GM21367 (cell line): ENCODE results near the gene PROCR.
"Not testable (repeated sequence)": the region's sequence is repeated elsewhere in the genome, so short reads cannot be mapped to it uniquely, and the experiment has no call there.

Source experiments
- ATAC-seq: cut with Tn5 transposase; IDR thresholded peaks from one replicate; pipeline ENCODE4 v1.9.1; 2021; ENCODE audit not compliant: unreplicated experiment

Gene PROCR

GRCh38 chr20:35164531-35164930 is 7.3 kb upstream of the PROCR start:
- ATAC-seq, result not testable (repeated sequence)

GRCh38 chr20:35165221-35166185 is 6.4 kb upstream of the PROCR start:
- no peak for ATAC-seq

- no peak for ATAC-seq
These were observed 5.5 kb upstream of the PROCR start for GRCh38 chr20:35166242-35166830.

GRCh38 chr20:35167787-35168186 is 4.1 kb upstream of the PROCR start:
- no peak for ATAC-seq

- ATAC-seq, result not testable (repeated sequence)
These were observed 3.0 kb upstream of the PROCR start for GRCh38 chr20:35168701-35169409.

GRCh38 chr20:35171438-35171752 is 477 bp upstream of the PROCR start:
- ATAC-seq, result no peak

- no peak for ATAC-seq
These were observed 548 bp downstream of the PROCR start for GRCh38 chr20:35172434-35172806.

GRCh38 chr20:35173576-35174192 is 1.8 kb downstream of the PROCR start:
- ATAC-seq, result no peak

- ATAC-seq, result no peak
These were observed 2.8 kb downstream of the PROCR start for GRCh38 chr20:35174458-35175216.

- no peak for ATAC-seq
These were observed 4.3 kb downstream of the PROCR start for GRCh38 chr20:35176132-35176531.

GRCh38 chr20:35179292-35180212 is 7.7 kb downstream of the PROCR start:
- ATAC-seq, result no peak

GRCh38 chr20:35180266-35180665 is 8.4 kb downstream of the PROCR start:
- no peak for ATAC-seq

- no peak for ATAC-seq
These were observed 9.9 kb downstream of the PROCR start for GRCh38 chr20:35181731-35182130.

- not testable (repeated sequence) for ATAC-seq
These were observed 14.9 kb downstream of the PROCR start for GRCh38 chr20:35186691-35187289.

- ATAC-seq, result no peak
These were observed 15.8 kb downstream of the PROCR start for GRCh38 chr20:35187584-35188190.

GRCh38 chr20:35189223-35189622 is 17.4 kb downstream of the PROCR start:
- ATAC-seq, result not testable (repeated sequence)

GRCh38 chr20:35190556-35190955 is 18.7 kb downstream of the PROCR start:
- ATAC-seq, result no peak

- no peak for ATAC-seq
These were observed 19.7 kb downstream of the PROCR start for GRCh38 chr20:35191419-35192117.
